ENCODE data around the gene SLC35G6.

DNA sequence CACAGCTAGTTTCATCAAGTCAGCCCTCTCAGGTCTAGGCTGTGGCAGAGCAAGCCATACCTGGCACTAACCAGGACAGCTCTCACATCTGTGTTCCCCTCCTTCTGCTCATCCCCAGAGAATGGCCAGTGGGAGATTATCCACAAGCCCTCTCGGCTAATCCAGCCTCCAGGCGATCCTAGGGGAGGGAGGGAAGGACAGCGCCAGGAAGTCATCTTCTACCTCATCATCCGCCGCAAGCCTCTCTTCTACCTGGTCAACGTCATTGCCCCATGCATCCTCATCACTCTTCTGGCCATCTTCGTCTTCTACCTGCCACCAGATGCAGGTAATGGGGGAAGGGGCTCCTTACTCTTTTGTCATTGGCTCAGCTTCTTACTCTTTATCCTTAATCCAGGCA, 32.8 kb upstream of the SLC35G6 start:
- TF ChIP-seq CTCF (IDR thresholded peaks at IDR 0.05) (no peak), EZH2 (IDR thresholded peaks at IDR 0.05) (no peak)
